GM10248 (cell line): ENCODE results near the gene CEP131.

Experiments
- CTCF ChIA-PET: fragments of 300-600 bp; sonication (Branson Sonifier 250); formaldehyde crosslinking; extraction: SDS; loops from one replicate; lab custom pipeline; 2021; ENCODE audit warnings: antibody characterized with exemption; lab: Yijun Ruan, JAX
- POLR2A ChIA-PET: fragments of 350-650 bp; sonication (Branson Sonifier 250); formaldehyde crosslinking; extraction: SDS; loops from one replicate; lab custom pipeline; 2020; ENCODE audit warnings: antibody characterized with exemption; lab: Yijun Ruan, JAX
- DNase-seq: peaks from one replicate; pipeline ENCODE4 v3.0.0; 2012; ENCODE audit errors: extremely low spot score
- CTCF ChIP-seq: IDR thresholded peaks from 2 replicates; pipeline ENCODE4 v1.5.1; 2012; ENCODE audit warnings: mild to moderate bottlenecking, low read depth; ENCODE audit errors: extremely low read depth, missing control alignments, control extremely low read depth

The CEP131 gene

DNA sequence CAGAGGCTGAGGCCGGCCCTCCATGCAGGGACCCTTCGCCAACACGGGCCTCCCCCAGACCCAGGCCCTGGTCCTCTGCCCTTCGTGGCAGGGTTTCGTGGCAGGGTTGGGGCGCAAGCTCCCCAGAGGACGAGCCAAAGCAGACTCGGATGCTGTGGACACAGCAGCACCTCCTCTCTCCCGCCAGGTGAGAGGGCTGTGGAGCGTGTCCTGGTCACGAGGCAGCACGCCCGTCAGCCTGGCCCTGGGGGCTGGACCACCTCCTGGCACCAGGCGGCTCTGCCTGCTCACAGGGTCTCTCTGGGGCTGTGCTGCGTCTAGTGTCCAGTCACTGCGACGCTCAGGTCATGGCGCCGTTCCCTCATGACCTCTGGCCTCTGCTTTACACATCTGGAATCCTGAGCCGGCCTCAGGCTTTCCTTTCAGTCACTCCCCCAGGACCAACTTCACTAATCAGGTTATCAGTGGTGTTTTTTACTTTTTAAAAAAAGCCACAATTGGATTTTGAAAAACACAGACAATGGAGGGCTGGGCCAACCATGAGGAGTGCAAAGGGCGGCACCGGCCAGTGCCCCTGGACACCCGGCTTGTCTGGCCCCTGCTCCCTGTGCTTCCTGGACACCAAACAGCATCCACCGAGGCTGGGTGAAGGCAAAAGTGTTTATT, 21.7 kb upstream of the CEP131 start:
- DNase-seq = no peak
- no peak for TF ChIP-seq CTCF
- ChIA-PET POLR2A (no interaction called here), CTCF (interaction anchor here (0.9 to 2.6 kb wide), 3 partner anchors 8 to 240 kb away, joined by 3 to 9 read pairs (median 5); no protein-coding TSS in a partner anchor)

- DNase-seq = no peak
- no peak for TF ChIP-seq CTCF
- POLR2A ChIA-PET = no interaction called here
- CTCF ChIA-PET = interaction anchor here (1.7 to 5.0 kb wide), 2 partner anchors 10 to 100 kb away, joined by 3 to 39 read pairs; no protein-coding TSS in a partner anchor
Measured at GRCh38 chr17:81243333-81243664, 20.5 kb upstream of the CEP131 start.

GRCh38 chr17:81242421-81243332, 19.9 kb upstream of the CEP131 start:
- ChIA-PET CTCF (interaction anchor here (0.8 to 5.0 kb wide), 4 partner anchors 10 to 101 kb away, joined by 3 to 39 read pairs (median 4); no protein-coding TSS in a partner anchor), POLR2A (no interaction called here)

DNA sequence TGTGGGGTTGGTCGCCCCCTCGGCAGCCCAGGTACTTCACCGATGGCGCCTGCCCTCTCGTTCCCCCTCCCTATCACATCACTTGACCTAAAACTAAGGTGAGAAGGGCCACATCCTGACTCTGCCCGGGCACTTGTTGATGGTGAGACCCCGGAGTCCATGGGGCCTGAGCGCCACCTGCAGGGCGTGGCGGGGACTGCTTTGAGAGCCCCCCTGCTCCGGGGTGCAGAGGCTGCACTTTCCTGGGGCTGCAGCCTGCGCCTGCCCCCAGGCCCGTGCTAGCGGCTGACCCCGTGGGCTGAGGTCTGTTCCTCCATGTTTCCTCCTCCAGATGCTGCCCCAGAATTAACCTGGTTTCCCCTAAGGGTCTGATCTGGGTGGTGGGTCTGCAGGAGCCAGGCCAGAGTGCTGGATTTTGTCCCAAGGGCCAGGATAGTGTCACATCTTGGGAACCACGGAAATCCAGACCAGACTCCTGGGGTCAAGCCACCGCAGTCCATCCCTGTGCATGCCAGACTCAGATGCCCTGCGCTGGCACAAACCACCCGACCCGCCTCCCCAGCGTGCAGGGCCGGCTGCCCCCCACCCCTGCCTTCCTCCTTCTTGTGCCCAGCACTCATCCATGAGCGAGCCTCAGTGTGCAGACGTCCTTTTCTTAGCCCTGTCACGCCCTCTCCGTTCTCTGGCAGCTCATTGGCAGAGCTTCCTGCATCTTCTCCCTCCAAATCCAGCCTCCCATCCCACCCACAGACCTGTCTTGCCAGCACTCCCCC, 19.1 kb upstream of the CEP131 start:
- ChIA-PET POLR2A (no interaction called here), CTCF (interaction anchor here (0.8 to 5.0 kb wide), 4 partner anchors 11 to 101 kb away, joined by 3 to 39 read pairs (median 4); no protein-coding TSS in a partner anchor)
- peak; percentile 94 for TF ChIP-seq CTCF
- DNase-seq = peak; percentile 80

More at GRCh38 chr17:81242421-81243332, 19.9 kb upstream of the CEP131 start:
- TF ChIP-seq CTCF = no peak
- DNase-seq = no peak

DNA sequence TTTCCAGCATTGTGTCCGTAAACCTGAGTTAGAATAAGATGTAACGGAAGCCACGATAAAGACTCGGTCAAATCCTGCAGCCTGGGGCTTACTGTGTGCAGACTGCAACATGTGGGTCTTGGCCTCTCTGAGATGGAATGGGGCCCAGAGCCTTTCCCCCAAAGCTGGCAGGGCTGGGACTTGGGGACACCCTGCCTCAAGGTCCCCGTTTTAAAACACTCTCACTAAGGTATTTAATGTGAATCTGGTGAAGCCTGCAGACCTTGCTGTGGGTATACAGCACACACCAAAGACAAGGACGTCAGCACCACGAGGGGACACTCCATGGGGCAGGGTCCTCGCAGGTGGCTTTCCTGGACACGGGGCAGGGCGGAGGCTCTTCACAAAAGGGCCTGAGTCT, 18.4 kb upstream of the CEP131 start:
- no peak for TF ChIP-seq CTCF
- DNase-seq = no peak
- ChIA-PET POLR2A (no interaction called here), CTCF (interaction anchor here (1.0 to 5.0 kb wide), 3 partner anchors 18 to 98 kb away, joined by 3 to 39 read pairs (median 3); partner anchors contain the start of gene CEP131)

DNA sequence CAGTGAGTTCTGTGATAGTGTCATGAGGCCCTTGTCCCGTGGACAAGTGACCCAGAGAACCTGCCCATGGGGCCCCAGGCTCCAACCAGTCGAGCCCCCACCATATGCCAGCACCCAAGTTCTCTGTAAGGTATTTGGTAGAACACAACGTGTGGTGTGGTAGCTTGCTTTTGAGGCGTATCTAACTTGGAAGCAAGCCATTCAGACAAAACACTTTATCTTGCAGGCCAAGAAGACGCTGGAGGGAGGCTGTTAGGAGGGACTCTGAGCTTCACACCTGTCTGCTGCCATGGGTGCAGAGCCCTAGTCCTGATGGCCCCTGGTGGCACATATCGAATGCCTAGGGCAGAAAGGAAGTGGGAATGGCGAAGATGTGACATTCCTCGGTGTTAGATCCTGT, 18.0 kb upstream of the CEP131 start:
- POLR2A ChIA-PET = no interaction called here
- TF ChIP-seq CTCF = no peak
- DNase-seq = no peak
- CTCF ChIA-PET = interaction anchor here (1.0 to 5.0 kb wide), 3 partner anchors 18 to 97 kb away, joined by 3 to 39 read pairs (median 3); partner anchors contain the start of gene CEP131
